ENCODE results near the gene GRAPL.
"Not testable (repeated sequence)": the region's sequence is repeated elsewhere in the genome, so short reads cannot be mapped to it uniquely, and the experiment has no call there.

The GRAPL gene

DNA sequence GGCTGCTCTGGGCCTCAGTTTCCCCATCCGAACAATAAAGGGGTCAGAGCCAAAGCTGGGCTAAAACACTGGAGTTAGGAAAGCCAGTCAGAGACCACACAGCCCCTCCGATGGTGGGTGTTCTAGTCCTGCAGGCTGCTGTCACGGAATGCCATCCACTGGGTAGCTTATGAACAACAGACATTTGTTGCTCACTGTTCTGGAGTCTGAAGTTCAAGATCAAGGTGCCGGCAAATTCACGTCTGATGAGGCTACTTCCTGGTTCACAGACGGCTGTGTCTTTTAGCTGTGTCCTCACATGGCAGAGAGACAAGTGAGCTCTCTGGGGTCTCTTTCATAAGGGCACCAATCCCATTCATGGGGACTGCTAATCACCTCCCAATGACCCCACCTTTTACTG lies 9.2 kb downstream of the GRAPL start:
- not testable (repeated sequence) for DNase-seq

DNA sequence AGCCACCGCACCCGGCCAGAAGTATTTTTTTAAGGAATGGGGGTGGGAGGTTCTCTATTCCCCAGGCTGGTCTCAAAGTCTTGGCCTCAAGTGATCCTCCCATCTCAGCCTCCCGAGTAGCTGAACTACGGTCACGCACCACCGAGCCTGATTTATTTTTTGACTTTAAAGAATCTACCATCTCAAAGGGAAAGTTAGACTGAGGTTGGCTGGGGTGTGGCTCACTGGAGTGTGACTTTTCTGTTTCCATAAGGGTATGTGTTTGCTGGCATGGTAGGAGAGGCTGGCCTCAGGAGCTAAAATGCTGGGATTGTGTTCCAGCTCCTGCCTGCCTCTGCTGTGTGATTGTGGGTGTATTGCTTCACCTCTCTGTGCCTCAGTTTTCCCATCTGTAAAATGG lies 10.6 kb downstream of the GRAPL start:
- not testable (repeated sequence) for DNase-seq

DNA sequence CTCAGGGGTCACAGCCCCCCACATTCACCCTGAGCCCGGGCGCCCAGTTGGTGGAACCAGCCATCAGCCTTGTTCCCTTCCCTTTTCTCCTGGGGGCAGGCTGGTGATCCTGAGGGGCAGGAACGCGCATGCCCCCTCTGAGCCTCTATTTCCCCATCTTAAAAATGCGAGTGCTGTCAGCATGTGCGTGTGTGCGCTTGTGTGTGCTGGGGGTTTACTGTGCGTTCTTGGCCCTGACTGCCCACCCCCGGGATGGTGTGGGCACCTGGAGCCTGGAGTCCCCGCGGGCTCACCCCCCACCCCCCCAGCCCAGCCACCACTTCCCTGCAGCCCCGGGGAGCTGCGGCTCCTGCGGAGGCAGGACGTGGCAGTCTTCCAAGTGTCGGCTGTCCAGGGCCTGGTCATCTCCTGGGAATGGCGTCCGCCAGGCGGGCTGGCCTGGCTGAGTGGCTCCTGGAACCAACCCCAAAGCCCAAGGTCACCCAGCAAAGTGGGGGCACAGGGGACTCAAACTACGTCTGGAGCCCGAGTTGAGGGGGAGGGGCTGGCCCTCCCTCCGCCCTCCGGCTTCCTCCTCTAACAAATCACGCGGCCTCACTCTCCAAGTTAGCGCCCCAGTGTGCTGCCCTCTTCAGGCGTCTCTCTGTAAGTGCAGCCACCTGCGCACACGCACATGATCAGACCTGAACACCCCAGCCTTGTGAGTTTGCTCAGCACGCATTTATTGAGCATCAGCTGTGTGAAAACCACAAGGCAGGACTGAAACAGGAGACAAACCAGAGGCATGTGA lies 14.2 kb downstream of the GRAPL start:
- not testable (repeated sequence) for DNase-seq

DNA sequence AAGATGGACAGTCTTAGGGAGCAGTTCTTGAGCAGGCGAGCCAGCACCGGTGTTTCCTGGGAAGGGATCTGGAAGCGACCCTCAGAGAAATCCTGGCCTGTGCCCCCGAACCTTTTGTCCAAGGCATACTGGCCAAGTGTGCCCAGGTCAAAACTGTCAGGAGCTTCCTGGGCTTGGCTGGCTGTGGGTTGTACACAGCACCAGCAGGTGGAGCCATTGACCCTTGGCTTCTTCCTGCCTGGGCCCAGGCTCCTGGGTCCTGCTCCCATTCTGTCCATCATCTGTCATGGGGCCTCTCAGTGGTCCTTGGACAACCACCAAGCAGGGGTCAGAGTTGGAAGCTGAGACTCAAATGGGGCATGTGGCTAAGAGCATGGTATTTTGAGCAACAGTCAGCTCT lies 15.0 kb downstream of the GRAPL start:
- not testable (repeated sequence) for DNase-seq

DNA sequence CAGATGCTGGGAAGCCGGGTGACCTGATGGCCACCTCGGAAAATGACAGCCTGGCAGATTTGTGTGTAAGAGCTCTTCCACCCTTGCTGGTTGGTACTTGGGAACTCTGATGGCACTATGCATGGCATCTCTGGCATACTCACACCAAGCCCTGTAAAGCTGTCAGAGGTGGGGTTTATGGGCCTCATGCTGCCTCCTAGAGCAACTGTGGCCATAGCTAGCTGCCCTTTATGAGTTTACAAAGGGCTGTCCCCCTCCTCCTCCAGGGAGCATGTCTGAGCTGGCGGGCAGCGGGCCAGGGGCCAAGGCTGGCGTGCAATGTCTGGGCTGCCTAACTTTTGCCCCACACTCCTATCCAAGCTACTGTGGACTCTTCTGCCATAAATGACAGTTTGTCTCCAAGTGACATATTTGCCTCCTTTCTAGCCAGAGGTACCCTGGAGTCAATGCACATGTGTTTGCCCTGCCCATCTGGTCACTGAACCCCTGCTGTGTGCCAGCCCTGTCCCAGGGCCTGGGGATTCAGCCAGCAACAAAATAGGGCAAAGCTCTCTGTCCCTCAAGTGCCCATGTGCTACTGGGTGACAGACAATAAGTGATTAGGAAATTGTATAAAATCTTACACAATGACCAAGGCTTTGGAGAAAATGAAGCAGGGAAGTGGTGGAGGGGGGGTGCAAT lies 15.8 kb downstream of the GRAPL start:
- DNase-seq, result not testable (repeated sequence)

DNA sequence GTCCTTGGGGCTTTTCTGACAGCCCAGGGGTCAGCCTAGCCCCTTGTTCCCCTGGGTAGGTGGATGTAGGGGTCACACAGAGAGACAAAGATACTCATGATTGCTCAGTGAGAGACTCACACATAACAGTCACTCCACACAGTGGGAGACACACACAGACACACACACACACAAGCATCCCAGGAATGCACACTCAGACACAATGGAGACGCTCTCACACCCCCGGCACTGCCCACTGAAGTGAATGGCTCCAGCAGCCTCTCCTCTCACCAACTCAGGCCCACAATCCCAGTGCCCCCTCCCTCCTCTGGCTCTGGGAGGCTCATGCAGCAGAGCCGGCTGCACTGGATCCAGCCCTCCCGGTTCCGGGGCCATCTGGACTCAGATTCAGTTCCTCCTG lies 17.0 kb downstream of the GRAPL start:
- DNase-seq, result not testable (repeated sequence)

DNA sequence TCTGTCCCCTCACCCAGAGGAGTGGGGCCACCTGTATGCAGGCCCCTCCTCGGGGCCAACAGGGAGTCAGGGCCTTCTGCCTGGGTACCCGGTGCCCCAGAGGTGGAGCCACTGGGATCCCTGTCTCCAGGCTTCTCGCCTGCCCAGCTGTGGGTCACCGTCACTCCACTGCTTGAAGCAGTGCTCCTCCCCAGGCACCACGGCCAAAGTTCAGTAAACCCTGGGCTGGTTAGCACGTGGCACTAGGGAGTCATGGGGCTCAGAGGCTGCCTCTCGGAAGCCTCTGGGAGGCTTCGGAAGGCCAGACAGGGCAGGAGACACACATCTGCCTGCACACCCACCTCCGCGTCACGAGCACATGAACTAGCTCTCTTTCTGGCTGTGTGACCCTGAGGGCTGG lies 18.1 kb downstream of the GRAPL start:
- DNase-seq, result not testable (repeated sequence)

DNA sequence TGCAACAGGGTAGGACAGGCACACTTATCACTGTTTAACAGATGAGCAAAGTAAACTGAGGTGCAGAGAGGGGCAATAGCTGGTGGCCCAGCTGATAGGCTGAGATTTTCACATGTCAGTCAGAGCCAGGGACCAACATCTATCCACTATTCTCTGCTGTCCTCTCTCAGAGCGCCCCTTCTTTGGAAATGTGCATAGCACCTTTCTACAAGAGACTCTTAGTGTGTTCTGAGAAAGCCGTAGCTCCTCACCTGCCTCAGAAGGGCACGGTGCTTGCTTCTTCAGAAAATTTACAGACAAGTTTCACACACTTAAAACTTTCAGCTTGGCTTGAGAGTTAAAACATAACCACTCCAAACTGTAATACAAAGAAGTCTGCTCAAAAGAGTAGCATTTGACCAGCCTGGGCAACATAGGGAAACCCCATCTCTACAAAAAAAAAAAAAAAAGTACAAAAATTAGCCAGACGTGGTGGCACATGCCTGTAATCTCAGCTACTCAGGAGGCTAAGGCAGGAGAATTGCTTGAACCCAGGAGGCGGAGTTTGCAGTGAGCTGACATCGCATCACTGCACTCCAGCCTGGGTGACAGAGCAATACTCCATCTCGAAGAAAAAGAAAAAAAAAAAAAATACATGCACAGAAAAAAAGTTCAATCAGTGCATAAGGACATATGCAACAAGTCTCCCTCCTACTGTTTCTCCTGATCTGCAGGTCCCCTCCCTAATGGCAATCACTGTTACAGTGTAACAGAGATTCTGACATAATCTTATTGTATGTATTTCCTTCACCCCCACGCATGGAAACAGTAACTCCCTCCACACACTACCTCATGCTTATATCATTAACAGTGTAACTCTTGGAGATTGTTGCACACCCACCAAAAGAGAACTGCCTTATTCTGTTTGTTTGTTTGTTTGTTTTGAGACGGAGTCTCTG lies 23.6 kb downstream of the GRAPL start:
- not testable (repeated sequence) for DNase-seq

DNA sequence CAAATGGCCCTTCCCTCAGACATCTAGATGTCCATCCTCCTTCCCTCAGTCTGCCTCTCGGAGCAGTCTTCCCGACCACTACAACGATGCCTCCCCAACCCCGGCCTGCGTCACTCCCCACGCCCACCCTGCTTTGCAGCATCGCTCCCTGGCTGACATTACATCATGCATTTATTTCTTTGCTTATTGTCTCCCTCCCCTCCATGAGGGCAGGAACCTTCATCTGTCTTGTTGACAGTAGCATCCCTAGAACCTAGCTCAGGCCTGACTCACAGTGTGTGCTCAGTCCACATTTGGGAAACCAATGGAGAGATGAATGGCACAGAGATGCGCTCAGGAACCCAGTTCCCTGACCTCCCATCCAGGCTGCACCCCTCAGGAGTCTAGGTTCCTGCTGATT lies 30.2 kb downstream of the GRAPL start:
- not testable (repeated sequence) for DNase-seq

DNA sequence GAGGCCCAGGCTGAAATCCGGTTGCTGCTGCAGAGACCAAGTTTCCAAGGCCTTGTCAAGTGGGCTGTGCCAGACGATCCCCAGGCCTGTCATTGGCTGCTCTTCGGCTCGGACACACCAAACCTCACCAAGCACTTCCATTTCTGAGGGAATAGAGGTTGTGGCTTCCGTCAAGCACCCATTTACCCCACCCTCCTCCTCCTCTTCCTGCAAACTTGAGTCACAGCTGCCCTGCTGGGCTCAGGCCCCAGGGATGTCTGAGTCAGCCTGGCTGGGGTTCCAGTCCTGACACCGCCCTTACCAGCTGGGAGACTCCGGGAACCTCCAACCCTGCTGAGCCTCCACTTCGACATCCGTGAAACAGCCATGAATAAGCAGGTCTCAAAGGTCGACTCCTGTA lies 31.1 kb downstream of the GRAPL start:
- DNase-seq, result not testable (repeated sequence)

DNA sequence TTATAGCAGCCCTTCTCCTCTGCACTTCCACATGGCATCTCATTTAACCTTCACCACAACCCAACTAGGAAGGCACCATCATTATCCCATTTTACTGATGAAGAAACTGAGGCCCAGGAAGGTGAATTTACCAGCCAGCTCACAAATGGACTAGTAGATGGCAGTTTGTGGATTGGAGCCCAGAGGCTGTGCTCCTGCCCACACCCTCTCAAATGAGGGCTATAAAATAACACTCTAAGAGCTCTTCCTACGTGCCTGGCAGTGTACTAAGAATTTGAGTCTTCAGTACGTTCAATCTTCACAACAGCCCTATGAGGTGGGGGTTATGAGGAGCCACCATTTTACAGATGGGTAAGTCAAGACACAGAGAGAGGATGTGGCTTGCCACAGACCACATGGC lies 31.5 kb downstream of the GRAPL start:
- DNase-seq, result not testable (repeated sequence)

DNA sequence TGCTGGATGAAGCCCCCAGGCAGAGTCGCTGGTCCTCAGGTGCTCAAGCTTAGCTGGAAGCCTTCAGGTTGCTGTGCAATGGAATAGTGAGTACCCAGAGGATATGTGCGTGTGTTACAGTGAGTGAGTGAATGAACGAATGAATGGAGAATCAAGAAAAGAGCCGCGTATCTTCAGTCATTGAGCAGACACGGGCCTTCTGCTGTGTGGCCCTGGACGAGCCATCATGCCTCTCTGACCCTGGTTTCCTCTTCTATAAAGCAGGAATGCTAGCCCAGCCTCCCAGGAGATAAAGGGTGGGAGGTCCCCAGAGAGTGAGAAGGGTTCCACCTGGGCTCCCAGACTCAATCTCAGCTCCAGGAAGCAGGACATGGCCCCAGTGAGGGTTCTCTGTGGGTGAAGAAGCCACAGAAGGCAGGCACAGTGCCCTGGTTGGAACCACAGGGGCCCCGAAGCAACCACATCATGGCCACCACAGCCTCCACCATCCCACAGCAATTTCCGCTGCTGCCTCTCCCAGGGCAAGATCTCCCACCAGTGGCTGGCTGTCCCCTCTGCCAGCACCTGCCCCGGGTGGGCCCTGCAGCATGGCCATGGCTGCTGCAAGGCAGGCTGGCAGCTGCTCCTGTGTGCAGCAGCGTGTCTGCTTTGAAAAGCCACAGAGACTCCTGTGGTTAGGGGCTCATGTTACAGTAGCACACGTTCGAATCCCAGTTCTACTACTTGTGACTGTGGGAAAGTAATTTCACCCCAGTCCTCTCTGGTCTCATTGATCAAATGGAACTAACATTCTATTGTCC lies 34.1 kb downstream of the GRAPL start:
- not testable (repeated sequence) for DNase-seq

DNA sequence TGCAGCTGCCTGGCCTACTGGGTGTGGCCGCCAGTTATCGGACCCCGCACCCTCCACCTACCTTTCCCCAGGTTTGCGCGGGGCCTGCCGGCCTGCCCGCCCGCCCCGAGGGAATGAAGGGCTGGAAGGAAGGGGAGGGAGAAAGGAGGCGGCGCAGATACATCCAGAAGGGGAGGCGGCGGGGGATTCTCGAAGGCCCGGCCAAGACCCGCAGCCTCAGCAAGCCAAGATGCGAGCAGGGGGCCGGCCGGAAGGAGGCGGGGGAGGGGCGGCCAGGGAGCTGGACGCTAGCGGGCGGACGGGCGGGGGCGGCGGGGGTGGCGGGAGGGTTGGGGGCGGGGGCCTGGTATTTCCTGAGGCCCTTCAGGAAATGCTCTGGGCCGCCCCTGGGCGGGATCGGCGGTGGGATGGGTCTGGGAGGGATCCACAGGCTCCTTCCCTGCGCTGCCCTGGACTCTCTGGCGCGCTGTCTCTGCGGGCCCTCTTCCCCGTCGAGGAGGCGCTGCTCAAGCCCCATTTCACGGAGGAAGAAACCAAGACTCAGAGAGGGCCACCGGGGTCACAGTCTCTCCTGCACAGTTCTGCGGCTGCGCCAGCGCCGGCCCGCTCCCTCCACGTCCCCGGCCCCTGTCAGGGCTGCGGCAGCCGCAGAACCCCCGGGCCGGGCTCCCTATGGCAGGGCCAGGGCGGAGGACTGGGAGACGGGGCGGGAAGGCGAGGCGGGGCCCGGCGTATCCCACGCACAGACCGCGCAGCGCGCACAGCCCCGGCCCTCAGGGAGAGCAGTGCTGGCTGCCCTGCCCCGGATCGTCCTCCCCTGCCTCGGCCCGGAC lies 35.2 kb downstream of the GRAPL start:
- not testable (repeated sequence) for DNase-seq

DNA sequence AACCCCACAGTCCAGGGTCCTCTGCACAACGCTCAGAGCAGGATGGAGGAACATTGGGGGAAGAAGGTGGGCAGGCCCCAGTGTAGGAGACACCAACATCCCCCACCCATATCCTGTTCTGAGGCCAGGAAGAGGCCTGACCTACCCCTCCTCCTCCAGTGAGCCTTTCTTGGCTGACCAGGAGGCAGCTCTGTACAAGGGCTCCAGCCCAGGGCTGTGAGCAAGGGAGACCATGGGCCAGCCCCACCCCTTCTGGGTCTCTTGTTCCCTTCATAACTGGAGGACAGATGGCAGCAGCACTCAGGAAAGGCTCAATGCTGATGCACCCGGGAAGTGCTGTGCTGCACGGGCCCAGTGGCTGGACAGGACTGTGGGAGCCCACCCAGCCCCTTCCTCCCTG lies 47.0 kb downstream of the GRAPL start:
- DNase-seq, result not testable (repeated sequence)

DNA sequence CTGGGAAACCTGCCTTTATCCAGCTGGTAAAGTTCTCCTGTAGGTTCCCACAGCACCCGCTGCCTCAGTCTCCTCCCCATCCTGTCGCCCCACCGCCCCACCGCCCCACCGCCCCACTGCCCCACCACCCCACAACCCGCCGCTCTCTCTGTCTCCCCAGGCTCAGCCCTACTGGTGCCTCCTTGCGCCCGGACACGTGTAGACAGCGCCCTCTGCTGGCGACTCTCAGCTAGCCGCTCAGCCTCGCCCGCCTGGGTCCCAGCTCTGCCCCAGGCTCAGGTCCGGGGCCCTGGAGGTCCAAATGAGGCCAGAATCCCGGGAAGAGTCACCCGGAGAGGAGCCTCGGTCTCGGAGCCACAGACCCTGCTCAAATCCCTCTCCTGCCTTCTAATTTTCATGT lies 48.0 kb downstream of the GRAPL start:
- not testable (repeated sequence) for DNase-seq

DNA sequence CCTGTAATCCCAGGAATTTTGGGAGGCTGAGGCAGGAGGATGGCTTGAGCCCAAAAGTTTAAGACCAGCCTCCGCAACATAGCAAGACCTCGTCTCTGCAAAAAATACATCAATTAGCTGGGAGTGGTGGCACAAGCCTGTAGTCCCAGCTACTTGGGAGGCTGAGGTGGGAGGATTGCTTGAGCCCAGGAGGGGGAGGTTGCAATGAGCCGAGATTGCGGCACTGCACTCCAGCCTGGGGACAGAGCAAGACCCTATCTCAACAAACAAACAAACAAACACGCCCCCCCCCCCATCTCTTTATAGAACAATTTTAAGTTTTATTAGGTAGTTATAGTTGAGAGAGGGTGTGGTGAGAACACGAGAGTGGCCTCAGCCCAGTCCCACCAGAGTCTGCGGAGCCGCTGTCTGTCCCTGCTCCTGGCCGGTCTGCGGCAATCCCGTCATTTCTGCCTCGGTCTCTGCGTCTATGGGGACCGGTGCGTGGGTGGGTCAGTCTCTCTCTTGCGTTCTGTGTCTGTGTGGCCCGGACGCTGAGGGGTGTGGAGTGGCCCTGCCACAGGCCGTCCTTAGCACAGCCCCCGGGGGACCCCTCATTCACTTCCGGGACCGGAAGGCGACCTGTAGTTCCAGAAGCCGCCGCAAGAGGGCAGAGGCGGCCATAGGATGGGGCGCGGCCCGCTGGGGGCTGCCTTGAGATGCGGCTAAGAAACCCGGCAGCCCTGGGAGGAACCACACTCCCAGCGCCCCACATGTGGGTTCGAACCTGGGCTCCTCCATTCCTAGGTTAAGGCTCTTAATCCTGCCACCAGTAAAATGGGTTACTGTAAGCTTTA lies 53.9 kb downstream of the GRAPL start:
- not testable (repeated sequence) for DNase-seq

DNA sequence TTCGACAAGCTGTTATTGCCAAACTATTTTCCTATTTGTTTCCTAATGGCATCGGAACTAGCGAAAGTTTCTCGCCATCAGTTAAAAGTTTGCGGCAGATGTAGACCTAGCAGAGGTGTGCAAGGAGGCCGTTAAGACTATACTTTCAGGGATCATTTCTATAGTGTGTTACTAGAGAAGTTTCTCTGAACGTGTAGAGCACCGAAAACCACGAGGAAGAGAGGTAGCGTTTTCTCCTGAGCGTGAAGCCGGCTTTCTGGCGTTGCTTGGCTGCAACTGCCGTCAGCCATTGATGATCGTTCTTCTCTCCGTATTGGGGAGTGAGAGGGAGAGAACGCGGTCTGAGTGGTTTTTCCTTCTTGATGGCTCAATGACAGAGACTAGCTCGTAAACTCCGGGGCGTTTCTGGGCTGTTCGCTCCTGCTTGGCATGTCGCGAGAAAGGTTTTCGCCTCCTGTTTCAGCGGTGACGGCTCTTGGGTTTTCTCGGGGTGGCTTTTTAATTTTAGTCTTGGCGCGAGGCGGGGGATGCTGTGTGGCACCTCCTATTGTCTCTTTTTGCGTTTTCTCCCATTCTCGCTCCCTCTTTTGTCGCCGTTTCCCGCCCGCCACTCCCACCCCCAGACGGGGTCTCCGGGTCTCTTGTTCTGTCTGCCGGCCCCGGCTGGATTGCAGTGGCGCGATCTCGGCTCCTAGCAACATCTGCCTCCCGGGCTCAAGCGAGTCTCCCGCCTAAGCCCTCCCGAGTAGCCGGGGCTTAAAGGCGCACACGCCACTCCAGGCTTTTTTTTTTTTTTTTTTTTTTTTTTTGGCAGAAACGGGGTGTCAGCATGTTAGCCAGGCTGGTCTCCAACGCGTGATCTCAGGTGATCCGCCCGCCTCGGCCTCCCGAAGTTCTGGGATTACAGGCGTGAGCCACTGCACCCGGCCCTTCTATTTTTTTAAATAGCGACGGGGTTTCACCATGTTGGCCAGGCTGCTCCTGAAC lies 60.8 kb downstream of the GRAPL start:
- DNase-seq, result not testable (repeated sequence)

DNA sequence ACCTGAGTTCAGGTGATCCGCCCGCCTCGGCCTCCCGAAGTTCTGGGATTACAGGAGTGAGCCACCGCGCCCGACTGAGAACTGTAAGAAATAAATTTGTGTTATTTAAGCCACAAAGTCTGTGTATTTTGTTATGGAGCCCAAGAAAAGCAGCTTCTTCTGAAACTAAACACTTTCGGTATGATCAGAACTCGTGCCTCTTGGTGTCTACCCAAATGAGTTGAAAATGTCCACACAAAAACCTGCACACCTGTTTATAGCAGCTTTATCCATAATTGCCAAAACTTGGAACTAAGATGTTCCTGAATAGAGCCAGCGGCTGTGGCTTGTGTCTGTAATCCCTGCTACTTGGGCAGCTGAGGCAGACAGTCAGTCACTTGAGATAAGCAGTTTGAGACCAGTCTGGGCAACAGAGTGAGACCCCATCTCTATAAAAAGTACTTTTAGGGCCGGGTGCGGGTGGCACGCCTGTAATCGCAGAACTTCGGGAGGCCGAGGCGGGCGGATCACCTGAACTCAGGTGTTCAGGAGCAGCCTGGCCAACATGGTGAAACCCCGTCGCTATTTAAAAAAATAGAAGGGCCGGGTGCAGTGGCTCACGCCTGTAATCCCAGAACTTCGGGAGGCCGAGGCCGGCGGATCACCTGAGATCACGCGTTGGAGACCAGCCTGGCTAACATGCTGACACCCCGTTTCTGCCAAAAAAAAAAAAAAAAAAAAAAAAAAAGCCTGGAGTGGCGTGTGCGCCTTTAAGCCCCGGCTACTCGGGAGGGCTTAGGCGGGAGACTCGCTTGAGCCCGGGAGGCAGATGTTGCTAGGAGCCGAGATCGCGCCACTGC lies 61.7 kb downstream of the GRAPL start:
- DNase-seq, result not testable (repeated sequence)

Measured in suppressor macrophage (primary cell).